ENCODE data around the gene EPPIN. TPM values are rescaled to one million over a fixed set of nuclear protein-coding genes. Genes with fewer than 3 reads are reported as not detected.

EPPIN gene
- total RNA-seq, 2 experiments from 2014 or later, result not detected

DNA sequence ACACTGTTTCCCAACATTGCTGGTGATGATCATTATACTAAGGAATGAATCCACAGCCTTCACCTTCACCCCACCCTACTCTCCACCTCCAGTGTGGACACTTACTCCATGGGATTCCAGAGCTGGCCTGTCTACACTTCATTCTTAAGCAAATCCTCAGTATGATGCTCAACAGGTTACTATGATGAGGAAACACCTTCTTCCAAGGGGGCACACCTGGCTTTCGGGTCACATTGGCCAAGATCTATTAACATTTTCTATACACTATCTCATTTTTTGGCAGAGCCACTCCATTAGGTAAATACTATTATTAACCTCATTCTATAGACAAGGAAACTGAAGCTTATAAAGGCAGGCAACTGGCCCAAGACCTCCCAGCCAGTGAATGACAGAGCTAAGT lies 8.0 kb upstream of the EPPIN start:
- no peak overlapping the region for H3K27ac Mint-ChIP-seq
- POLR2A ChIA-PET, result no interaction called here
- ATAC-seq (no peak), DNase-seq (no peak)
- H3K27me3 Mint-ChIP-seq, result peaks cover 19% of the 10 kb centered on the region
- CTCF ChIA-PET, result interaction anchor here (1.8 kb wide), 1 partner anchor 216 kb away, joined by 7 read pairs; no protein-coding TSS in a partner anchor
- TF ChIP-seq, protein P1, sequence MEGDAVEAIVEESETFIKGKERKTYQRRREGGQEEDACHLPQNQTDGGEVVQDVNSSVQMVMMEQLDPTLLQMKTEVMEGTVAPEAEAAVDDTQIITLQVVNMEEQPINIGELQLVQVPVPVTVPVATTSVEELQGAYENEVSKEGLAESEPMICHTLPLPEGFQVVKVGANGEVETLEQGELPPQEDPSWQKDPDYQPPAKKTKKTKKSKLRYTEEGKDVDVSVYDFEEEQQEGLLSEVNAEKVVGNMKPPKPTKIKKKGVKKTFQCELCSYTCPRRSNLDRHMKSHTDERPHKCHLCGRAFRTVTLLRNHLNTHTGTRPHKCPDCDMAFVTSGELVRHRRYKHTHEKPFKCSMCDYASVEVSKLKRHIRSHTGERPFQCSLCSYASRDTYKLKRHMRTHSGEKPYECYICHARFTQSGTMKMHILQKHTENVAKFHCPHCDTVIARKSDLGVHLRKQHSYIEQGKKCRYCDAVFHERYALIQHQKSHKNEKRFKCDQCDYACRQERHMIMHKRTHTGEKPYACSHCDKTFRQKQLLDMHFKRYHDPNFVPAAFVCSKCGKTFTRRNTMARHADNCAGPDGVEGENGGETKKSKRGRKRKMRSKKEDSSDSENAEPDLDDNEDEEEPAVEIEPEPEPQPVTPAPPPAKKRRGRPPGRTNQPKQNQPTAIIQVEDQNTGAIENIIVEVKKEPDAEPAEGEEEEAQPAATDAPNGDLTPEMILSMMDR (IDR thresholded peaks at IDR 0.05), result no peak
- no peaks in the 10 kb centered on the region for H3K4me1 Mint-ChIP-seq (ENCODE audit: low read depth)
- H3K4me3 Mint-ChIP-seq, result no peak overlapping the region
- intact Hi-C loops (cut with micrococcal nuclease), result no loop called here
- no peaks in the 10 kb centered on the region for H3K36me3 Mint-ChIP-seq (ENCODE audit: low read depth)
- H3K9me3 Mint-ChIP-seq, result no peaks in the 10 kb centered on the region

DNA sequence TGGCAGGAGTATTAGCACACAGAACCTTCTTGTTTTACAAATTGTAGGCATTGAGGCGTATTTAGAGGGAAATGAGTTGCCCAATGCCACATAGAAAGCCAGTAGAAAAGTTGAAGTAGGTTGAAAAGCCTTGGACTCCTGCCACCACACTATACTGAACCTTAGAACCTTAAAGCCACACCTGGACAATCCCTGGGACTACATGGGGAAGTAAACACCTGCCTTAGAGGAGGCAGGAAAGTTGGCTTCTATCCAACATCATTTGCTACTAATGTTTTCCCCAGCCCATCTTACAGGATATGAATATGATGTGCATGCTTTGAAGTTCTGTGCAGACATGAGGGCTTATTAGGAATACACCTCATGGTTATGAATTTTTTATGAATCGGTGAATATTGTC lies 5.3 kb upstream of the EPPIN start:
- POLR2A ChIA-PET, result no interaction called here
- no peak overlapping the region for H3K27ac Mint-ChIP-seq
- no peak for ATAC-seq

GRCh38 chr20:45550765-45551164 lies 3.6 kb upstream of the EPPIN start:
- H3K4me3 Mint-ChIP-seq, result no peak overlapping the region
- POLR2A ChIA-PET, result no interaction called here
- intact Hi-C loops (cut with micrococcal nuclease), result no loop called here
- no peaks in the 10 kb centered on the region for H3K4me1 Mint-ChIP-seq (ENCODE audit: low read depth)
- CTCF ChIA-PET, result interaction anchor here (1.3 kb wide), 1 partner anchor 220 kb away, joined by 4 read pairs; no protein-coding TSS in a partner anchor
- H3K36me3 Mint-ChIP-seq (ENCODE audit: low read depth), result no peaks in the 10 kb centered on the region
- peaks cover 21% of the 10 kb centered on the region for H3K27me3 Mint-ChIP-seq
- TF ChIP-seq, protein P1 (IDR thresholded peaks at IDR 0.05), result no peak
- DNase-seq, result no peak
- H3K9me3 Mint-ChIP-seq, result no peaks in the 10 kb centered on the region
- H3K27ac Mint-ChIP-seq, result no peak overlapping the region
- ATAC-seq, result no peak

More for the DNA sequence above, 5.3 kb upstream of the EPPIN start:
- H3K27me3 Mint-ChIP-seq, result peaks cover 21% of the 10 kb centered on the region
- CTCF ChIA-PET, result no interaction called here
- TF ChIP-seq, protein P1 (IDR thresholded peaks at IDR 0.05), result no peak
- intact Hi-C loops (cut with micrococcal nuclease), result no loop called here
- no peaks in the 10 kb centered on the region for H3K4me1 Mint-ChIP-seq (ENCODE audit: low read depth)
- H3K36me3 Mint-ChIP-seq (ENCODE audit: low read depth), result no peaks in the 10 kb centered on the region
- no peak overlapping the region for H3K4me3 Mint-ChIP-seq
- no peak for DNase-seq
- no peaks in the 10 kb centered on the region for H3K9me3 Mint-ChIP-seq

- Mint-ChIP-seq H3K27me3 (peaks cover 24% of the 10 kb centered on the region), H3K4me1 (ENCODE audit: low read depth) (no peaks in the 10 kb centered on the region), H3K9me3 (no peaks in the 10 kb centered on the region), H3K27ac (no peak overlapping the region), H3K36me3 (ENCODE audit: low read depth) (no peaks in the 10 kb centered on the region), H3K4me3 (no peak overlapping the region)
- ChIA-PET CTCF (no interaction called here), POLR2A (no interaction called here)
- DNase-seq (no peak), ATAC-seq (no peak)
- intact Hi-C loops (cut with micrococcal nuclease), result no loop called here
- TF ChIP-seq, protein P1 (IDR thresholded peaks at IDR 0.05), result no peak
Observed at GRCh38 chr20:45548410-45548809, 1.2 kb upstream of the EPPIN start.

DNA sequence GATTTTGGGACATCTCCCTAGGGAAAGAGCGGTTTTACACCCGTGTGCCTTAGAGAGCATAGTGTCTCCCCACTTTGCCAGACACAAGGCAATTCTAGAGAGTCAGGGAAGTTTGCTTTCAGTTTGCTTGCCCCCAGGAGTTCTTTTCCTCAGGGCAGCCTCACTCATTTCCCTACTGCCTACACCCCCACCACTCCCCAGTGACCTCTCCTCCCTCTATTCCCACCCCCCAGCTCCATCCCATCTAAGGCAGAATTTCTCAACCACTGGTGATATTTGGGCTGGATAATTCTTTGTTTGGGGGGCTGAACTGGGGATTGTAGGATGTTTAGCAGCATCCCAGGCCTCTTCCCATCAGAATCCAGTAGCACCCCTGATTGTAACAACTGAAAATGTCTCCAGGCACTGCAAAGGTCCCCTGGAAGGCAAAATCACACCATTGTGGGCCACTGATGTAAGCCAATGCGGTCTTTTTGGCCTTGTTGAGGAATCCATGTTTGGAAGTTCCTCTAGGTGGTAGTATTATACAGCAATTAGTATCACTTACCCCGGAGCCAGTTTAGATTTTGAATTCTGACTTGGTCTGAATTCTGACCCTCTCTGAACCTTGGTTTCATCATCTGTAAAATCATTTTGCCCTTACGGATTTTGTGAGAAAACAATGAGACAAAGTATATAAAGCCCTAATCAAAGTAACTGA lies 1.3 kb downstream of the EPPIN start:
- Mint-ChIP-seq H3K4me3 (no peak overlapping the region), H3K9me3 (no peaks in the 10 kb centered on the region), H3K4me1 (ENCODE audit: low read depth) (no peaks in the 10 kb centered on the region), H3K36me3 (ENCODE audit: low read depth) (no peaks in the 10 kb centered on the region), H3K27ac (no peak overlapping the region), H3K27me3 (peaks cover 33% of the 10 kb centered on the region)
- intact Hi-C loops (cut with micrococcal nuclease), result no loop called here
- DNase-seq (no peak), ATAC-seq (no peak)
- TF ChIP-seq, protein P1 (IDR thresholded peaks at IDR 0.05), result peak; percentile 25
- CTCF ChIA-PET, result interaction anchor here (2.1 kb wide), 1 partner anchor 224 kb away, joined by 13 read pairs; no protein-coding TSS in a partner anchor
- POLR2A ChIA-PET, result no interaction called here

Measured in activated CD8-positive, alpha-beta T cell treated with anti-CD3 and anti-CD28 coated beads for 36 hours (primary cell).